K562 (cell line): ENCODE results near the gene KTI12. TPM values are rescaled to one million over a fixed set of nuclear protein-coding genes. Genes with fewer than 3 reads are reported as not detected.

ENCODE experiments used
- DACH1 ChIP-seq: fragments of 450-650 bp; IDR thresholded peaks from 2 replicates; pipeline ENCODE4 v1.6.1; 2018; ENCODE audit not compliant: partially characterized antibody
- MEIS2 ChIP-seq: fragments of 450-650 bp; IDR thresholded peaks from 2 replicates; pipeline ENCODE4 v1.6.1; 2014; ENCODE audit warnings: mild to moderate bottlenecking; ENCODE audit not compliant: partially characterized antibody
- NCOA1 ChIP-seq: fragments of 450-650 bp; IDR thresholded peaks from 2 replicates; pipeline ENCODE4 v1.6.1; 2016; ENCODE audit warnings: low read depth
- TCF7 ChIP-seq: sonication (generic); IDR thresholded peaks from 2 replicates; pipeline ENCODE4 v1.6.1; 2016; ENCODE audit warnings: antibody characterized with exemption, borderline replicate concordance
- polyA plus RNA-seq, 8 experiments: library from polyadenylated mRNA; depleted of rRNA in 4 of 8; stranded (reverse) in 5 of 8; unstranded in 3 of 8; fragments of >200 nt; fragmentation: Nextera tagmentation in 2 of 8; fragmentation: Illumina TruSeq in 1 of 8; extraction: Ambion mirVana in 2 of 8; extraction: Trizol in 1 of 8; gene quantifications; 2 replicates each; pipeline versions ENCODE4 v1.2.1 to v1.2.3, GENCODE V29; 2011 to 2014; ENCODE audit warnings: inconsistent platforms in 1 of 8, missing spikeins in 1 of 8
- total RNA-seq, 7 experiments: library from RNA; depleted of rRNA in 6 of 7; stranded (reverse); fragments of >200 nt in 6 of 7; fragmentation: Illumina TruSeq in 2 of 7; extraction: Trizol in 2 of 7; gene quantifications; 2 replicates each; pipeline versions ENCODE4 v1.2.1 to v1.2.3, GENCODE V29; 2011 to 2021; ENCODE audit warnings: low replicate concordance in 1 of 7
- TF ChIP-seq, protein P1 (sequence below), 2 experiments: fragments of 450-650 bp; formaldehyde crosslinking in 1 of 2; IDR thresholded peaks; 2 replicates each; pipeline versions ENCODE4 v1.4.0 to v1.6.1; 2014 to 2020; ENCODE audit warnings: mild to moderate bottlenecking in 2 of 2, borderline replicate concordance in 1 of 2, low read depth in 1 of 2
- TF ChIP-seq, protein P2 (sequence below): fragments of 450-650 bp; IDR thresholded peaks from 2 replicates; pipeline ENCODE4 v1.6.1; 2016; ENCODE audit warnings: mild to moderate bottlenecking
- TF ChIP-seq, protein P3 (sequence below), 2 experiments: IDR thresholded peaks; 2 replicates each; pipeline ENCODE4 v1.6.1; 2011; ENCODE audit warnings: borderline replicate concordance in 1 of 2, control low read depth in 1 of 2, low read depth in 1 of 2, low read length in 1 of 2, mild to moderate bottlenecking in 1 of 2, mixed read lengths in 1 of 2, moderate library complexity in 1 of 2; ENCODE audit not compliant: insufficient read depth in 1 of 2, insufficient read length in 1 of 2, poor library complexity in 1 of 2, severe bottlenecking in 1 of 2; ENCODE audit errors: extremely low read depth in 1 of 2
- TF ChIP-seq, protein P4 (sequence below): IDR thresholded peaks from 2 replicates; pipeline ENCODE4 v1.6.1; 2016; ENCODE audit warnings: missing genetic modification characterization, missing compliant biosample characterization
- TF ChIP-seq, protein P5 (sequence below): fragments of 250-450 bp; sonication (Bioruptor Pico); IDR thresholded peaks from 2 replicates; pipeline ENCODE4 v1.5.0; 2022; ENCODE audit warnings: mild to moderate bottlenecking

The KTI12 gene
- total and polyA plus RNA-seq, 9 of the 15 experiments (the other 6 are each of a cell fraction or from before 2014, with no cell fraction given), result 3.1 to 22.8 (median 11.6) TPM

DNA sequence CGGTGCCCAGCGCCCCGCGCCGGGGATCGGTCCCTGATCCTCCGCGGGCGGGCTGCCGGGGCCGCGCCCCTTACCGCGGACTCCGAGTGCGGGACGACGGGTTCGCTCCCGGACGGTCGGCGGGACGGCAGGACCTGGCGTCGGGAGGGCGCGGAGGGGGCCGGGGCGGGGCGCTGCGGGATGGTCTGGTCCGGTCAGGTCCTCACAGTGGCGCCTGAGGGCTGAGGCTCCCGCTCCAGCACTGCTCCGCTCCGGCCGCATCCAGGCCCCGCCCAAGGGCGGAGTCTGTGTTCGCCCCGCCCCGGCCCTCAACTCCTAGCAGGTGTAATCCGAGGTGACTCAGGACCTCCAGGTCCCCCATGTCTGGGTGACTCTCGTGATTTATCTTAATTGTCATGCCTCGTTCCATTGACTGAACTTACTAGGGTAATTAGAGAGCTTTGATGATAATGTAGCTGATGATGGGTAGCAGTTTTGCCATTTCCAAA lies 43.1 kb downstream of the KTI12 start, which contains the start of gene RAB3B (continued):
- TF ChIP-seq, protein P1, sequence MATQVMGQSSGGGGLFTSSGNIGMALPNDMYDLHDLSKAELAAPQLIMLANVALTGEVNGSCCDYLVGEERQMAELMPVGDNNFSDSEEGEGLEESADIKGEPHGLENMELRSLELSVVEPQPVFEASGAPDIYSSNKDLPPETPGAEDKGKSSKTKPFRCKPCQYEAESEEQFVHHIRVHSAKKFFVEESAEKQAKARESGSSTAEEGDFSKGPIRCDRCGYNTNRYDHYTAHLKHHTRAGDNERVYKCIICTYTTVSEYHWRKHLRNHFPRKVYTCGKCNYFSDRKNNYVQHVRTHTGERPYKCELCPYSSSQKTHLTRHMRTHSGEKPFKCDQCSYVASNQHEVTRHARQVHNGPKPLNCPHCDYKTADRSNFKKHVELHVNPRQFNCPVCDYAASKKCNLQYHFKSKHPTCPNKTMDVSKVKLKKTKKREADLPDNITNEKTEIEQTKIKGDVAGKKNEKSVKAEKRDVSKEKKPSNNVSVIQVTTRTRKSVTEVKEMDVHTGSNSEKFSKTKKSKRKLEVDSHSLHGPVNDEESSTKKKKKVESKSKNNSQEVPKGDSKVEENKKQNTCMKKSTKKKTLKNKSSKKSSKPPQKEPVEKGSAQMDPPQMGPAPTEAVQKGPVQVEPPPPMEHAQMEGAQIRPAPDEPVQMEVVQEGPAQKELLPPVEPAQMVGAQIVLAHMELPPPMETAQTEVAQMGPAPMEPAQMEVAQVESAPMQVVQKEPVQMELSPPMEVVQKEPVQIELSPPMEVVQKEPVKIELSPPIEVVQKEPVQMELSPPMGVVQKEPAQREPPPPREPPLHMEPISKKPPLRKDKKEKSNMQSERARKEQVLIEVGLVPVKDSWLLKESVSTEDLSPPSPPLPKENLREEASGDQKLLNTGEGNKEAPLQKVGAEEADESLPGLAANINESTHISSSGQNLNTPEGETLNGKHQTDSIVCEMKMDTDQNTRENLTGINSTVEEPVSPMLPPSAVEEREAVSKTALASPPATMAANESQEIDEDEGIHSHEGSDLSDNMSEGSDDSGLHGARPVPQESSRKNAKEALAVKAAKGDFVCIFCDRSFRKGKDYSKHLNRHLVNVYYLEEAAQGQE (IDR thresholded peaks at IDR 0.05; ENCODE audit: borderline replicate concordance), result peak; percentile 49
- TF ChIP-seq, protein P1 (CRISPR knock-in tag; IDR thresholded peaks at IDR 0.05; ENCODE audit: low read depth), result no peak
- no peak for TF ChIP-seq TCF7
- TF ChIP-seq, protein P2, sequence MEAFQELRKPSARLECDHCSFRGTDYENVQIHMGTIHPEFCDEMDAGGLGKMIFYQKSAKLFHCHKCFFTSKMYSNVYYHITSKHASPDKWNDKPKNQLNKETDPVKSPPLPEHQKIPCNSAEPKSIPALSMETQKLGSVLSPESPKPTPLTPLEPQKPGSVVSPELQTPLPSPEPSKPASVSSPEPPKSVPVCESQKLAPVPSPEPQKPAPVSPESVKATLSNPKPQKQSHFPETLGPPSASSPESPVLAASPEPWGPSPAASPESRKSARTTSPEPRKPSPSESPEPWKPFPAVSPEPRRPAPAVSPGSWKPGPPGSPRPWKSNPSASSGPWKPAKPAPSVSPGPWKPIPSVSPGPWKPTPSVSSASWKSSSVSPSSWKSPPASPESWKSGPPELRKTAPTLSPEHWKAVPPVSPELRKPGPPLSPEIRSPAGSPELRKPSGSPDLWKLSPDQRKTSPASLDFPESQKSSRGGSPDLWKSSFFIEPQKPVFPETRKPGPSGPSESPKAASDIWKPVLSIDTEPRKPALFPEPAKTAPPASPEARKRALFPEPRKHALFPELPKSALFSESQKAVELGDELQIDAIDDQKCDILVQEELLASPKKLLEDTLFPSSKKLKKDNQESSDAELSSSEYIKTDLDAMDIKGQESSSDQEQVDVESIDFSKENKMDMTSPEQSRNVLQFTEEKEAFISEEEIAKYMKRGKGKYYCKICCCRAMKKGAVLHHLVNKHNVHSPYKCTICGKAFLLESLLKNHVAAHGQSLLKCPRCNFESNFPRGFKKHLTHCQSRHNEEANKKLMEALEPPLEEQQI, result no peak
- TF ChIP-seq, protein P3, sequence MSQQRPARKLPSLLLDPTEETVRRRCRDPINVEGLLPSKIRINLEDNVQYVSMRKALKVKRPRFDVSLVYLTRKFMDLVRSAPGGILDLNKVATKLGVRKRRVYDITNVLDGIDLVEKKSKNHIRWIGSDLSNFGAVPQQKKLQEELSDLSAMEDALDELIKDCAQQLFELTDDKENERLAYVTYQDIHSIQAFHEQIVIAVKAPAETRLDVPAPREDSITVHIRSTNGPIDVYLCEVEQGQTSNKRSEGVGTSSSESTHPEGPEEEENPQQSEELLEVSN (IDR thresholded peaks at IDR 0.05; ENCODE audit: borderline replicate concordance in 1 of 2, extremely low read depth in 1 of 2, insufficient read depth in 1 of 2, insufficient read length in 1 of 2, low read depth in 1 of 2, low read length in 1 of 2, poor library complexity in 1 of 2, severe bottlenecking in 1 of 2), result peak in 1 of 2 experiments; percentile 44
- TF ChIP-seq, protein P4, sequence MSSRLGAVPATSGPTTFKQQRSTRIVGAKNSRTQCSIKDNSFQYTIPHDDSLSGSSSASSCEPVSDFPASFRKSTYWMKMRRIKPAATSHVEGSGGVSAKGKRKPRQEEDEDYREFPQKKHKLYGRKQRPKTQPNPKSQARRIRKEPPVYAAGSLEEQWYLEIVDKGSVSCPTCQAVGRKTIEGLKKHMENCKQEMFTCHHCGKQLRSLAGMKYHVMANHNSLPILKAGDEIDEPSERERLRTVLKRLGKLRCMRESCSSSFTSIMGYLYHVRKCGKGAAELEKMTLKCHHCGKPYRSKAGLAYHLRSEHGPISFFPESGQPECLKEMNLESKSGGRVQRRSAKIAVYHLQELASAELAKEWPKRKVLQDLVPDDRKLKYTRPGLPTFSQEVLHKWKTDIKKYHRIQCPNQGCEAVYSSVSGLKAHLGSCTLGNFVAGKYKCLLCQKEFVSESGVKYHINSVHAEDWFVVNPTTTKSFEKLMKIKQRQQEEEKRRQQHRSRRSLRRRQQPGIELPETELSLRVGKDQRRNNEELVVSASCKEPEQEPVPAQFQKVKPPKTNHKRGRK (tag), result no peak
- TF ChIP-seq MEIS2, result peak; percentile 56
- TF ChIP-seq DACH1, result no peak
- no peak for TF ChIP-seq NCOA1
- TF ChIP-seq, protein P5, sequence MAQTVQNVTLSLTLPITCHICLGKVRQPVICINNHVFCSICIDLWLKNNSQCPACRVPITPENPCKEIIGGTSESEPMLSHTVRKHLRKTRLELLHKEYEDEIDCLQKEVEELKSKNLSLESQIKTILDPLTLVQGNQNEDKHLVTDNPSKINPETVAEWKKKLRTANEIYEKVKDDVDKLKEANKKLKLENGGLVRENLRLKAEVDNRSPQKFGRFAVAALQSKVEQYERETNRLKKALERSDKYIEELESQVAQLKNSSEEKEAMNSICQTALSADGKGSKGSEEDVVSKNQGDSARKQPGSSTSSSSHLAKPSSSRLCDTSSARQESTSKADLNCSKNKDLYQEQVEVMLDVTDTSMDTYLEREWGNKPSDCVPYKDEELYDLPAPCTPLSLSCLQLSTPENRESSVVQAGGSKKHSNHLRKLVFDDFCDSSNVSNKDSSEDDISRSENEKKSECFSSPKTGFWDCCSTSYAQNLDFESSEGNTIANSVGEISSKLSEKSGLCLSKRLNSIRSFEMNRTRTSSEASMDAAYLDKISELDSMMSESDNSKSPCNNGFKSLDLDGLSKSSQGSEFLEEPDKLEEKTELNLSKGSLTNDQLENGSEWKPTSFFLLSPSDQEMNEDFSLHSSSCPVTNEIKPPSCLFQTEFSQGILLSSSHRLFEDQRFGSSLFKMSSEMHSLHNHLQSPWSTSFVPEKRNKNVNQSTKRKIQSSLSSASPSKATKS (CRISPR knock-in tag), result no peak
